Kidney epithelial cell (primary cell): ENCODE measurements around the gene PTPRO. TPM values are rescaled to one million over a fixed set of nuclear protein-coding genes. Genes with fewer than 3 reads are reported as not detected.

ENCODE experiments used
- DNase-seq: peaks from one replicate; pipeline ENCODE4 v3.0.0-alpha.2; 2010; ENCODE audit warnings: low read depth
- H3K27me3 ChIP-seq: 2 replicates; pipeline ENCODE4 v1.6.0; 2011; ENCODE audit warnings: low read length; ENCODE audit not compliant: control insufficient read depth, insufficient read depth
- H3K36me3 ChIP-seq: 2 replicates; pipeline ENCODE4 v1.5.1; 2011; ENCODE audit warnings: low read length; ENCODE audit not compliant: control insufficient read depth, insufficient read depth
- H3K4me3 ChIP-seq: 2 replicates; pipeline ENCODE4 v1.5.1; 2011; ENCODE audit warnings: low read depth, mild to moderate bottlenecking, control low read depth, low read length
- total RNA-seq: library from RNA; depleted of rRNA; stranded (reverse); fragments of >200 nt; gene quantifications from 2 replicates; pipeline ENCODE4 v1.2.3, GENCODE V29; 2015
- TF ChIP-seq, protein P1 (sequence below): IDR thresholded peaks from 2 replicates; pipeline ENCODE4 v1.5.1; 2011; ENCODE audit warnings: mild to moderate bottlenecking, moderate library complexity, low read length, control low read depth, inconsistent platforms; ENCODE audit not compliant: insufficient read depth, poor library complexity, severe bottlenecking

The PTPRO gene
- total RNA-seq, 1 donor from 2014 or later: 3.7 TPM

DNA sequence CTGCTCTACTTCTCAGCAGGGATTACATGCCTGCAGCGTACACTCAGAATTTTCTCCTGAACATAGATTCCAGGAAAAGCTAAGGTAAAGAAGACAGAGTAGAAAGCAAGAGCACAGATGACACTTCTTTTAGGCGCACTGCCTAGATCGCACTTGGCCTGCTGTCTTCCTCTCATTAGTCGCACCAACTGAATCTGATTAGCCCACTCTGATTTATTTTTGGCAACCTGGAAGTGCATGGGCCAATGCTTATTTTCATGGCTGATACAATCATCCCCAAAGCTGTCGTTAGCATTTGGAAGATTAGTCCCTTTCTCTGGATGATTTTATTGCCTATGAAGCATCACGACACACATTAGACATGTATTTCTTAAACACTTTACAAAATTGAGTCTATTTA, 152.5 kb downstream of the PTPRO start:
- Histone ChIP-seq H3K27me3 (no peaks in the 10 kb centered on the region), H3K36me3 (no peaks in the 10 kb centered on the region), H3K4me3 (no peak overlapping the region)
- no peak for DNase-seq
- TF ChIP-seq, protein P1, sequence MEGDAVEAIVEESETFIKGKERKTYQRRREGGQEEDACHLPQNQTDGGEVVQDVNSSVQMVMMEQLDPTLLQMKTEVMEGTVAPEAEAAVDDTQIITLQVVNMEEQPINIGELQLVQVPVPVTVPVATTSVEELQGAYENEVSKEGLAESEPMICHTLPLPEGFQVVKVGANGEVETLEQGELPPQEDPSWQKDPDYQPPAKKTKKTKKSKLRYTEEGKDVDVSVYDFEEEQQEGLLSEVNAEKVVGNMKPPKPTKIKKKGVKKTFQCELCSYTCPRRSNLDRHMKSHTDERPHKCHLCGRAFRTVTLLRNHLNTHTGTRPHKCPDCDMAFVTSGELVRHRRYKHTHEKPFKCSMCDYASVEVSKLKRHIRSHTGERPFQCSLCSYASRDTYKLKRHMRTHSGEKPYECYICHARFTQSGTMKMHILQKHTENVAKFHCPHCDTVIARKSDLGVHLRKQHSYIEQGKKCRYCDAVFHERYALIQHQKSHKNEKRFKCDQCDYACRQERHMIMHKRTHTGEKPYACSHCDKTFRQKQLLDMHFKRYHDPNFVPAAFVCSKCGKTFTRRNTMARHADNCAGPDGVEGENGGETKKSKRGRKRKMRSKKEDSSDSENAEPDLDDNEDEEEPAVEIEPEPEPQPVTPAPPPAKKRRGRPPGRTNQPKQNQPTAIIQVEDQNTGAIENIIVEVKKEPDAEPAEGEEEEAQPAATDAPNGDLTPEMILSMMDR: no peak

DNA sequence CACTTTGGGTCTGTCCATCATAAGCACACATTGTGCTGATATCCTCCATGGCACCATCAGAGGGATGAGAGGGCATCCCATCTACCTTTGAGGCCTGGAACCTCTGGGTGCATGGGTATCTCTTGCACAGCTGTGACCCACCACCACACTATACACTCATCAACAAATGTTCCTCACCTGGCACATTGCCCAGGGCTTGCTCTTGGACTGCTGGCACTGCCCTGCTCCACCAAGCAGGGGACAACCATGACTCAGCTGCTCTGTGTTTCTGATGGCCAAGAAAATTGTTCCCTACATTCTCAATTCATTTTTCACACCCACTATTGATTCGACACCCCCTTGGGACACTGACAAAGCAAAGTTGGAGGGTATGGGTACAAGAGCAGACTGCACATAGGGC, 155.5 kb downstream of the PTPRO start:
- H3K27me3 ChIP-seq: no peaks in the 10 kb centered on the region
- no peak overlapping the region for H3K4me3 ChIP-seq
- H3K36me3 ChIP-seq: no peaks in the 10 kb centered on the region
- no peak for DNase-seq
- TF ChIP-seq, protein P1: no peak

DNA sequence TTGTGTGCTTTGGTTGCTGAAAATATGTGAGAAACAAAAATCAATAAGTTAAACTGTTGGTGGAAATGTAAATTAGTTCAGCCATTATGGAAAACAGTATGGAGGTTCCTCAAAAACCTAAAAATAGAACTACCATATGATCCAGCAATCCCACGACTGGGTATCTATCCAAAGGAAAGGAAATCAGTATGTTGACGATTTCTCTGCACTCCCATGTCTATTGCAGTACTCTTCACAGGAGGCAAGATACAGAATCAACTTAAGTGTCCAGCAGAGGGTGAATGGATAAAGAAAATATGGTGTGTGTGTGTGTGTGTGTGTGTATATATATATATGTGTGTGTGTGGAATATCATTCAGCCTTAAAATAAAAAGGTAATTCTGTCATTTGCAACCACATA, 159.5 kb downstream of the PTPRO start:
- no peaks in the 10 kb centered on the region for H3K27me3 ChIP-seq
- H3K36me3 ChIP-seq: no peaks in the 10 kb centered on the region
- TF ChIP-seq, protein P1: no peak
- H3K4me3 ChIP-seq: no peak overlapping the region
- DNase-seq: no peak

DNA sequence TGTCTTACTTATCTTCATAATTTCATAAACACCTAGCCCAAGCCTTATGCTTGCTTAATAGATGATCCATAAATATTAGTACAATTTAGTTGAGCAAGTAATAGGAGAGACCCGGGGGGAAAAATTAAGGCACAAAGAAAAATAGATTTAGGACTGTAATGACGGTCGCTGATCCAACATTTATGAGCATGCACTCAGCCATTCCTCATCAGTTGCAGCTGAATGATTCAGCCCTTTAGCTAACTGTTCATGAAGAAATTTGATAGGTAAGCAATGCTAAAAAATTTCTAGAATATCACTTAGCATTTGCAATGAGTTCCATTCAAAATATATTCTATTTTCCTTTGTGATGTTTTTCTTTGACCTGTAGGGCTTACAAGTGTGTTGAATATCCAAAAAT, 163.2 kb downstream of the PTPRO start:
- H3K4me3 ChIP-seq: no peak overlapping the region
- TF ChIP-seq, protein P1: no peak

DNA sequence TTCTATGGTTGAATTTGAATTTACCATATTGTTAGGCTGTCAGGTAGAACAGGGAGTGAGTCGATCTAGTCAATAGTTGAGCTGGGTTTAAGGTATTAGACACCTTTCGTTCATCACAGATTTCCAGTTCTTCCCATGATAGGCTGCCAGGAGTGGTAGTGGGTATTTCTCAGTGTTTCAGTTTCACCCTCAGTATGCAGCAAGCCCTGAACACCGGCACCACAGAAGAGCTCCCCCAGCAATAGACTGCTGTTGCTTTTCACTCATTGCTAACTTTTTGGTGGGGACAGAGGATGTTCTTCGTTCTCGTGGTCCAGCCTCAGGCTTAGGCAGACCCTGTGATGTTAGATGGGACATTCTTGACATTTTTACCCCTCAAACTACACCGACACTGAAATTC, 164.6 kb downstream of the PTPRO start:
- Histone ChIP-seq H3K36me3 (no peaks in the 10 kb centered on the region), H3K27me3 (no peaks in the 10 kb centered on the region)
- DNase-seq: no peak

More for the DNA sequence above, 163.2 kb downstream of the PTPRO start:
- no peaks in the 10 kb centered on the region for H3K27me3 ChIP-seq
- H3K36me3 ChIP-seq: no peaks in the 10 kb centered on the region
- no peak for DNase-seq

DNA sequence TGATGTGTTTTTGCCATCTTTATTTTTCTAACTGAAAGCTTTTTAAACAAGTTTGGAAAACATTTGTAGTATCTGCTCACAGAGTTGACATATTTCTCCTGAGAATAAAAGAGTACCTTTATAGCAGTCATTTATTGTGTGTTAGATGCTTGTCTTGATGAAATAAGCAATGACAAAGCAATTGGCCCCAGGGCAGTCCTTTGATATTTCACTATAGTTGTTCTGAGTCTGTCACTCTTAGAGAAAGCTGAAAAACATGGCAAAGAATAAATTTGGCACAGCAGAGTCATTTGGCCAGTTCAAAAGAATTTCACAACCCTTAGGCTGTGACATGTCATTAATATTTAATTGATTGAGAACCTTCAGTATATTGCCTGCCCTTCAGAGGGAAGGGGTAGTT, 166.2 kb downstream of the PTPRO start:
- TF ChIP-seq, protein P1: no peak
- no peak overlapping the region for H3K4me3 ChIP-seq
- DNase-seq: no peak

More for the DNA sequence above, 164.6 kb downstream of the PTPRO start:
- TF ChIP-seq, protein P1: no peak
- no peak overlapping the region for H3K4me3 ChIP-seq

More for the DNA sequence above, 166.2 kb downstream of the PTPRO start:
- Histone ChIP-seq H3K27me3 (no peaks in the 10 kb centered on the region), H3K36me3 (no peaks in the 10 kb centered on the region)
